CD4-positive, CD25-positive, alpha-beta regulatory T cell (primary cell): Measurements from ENCODE around the gene CFAP47. TPM values are rescaled to one million over a fixed set of nuclear protein-coding genes. Genes with fewer than 3 reads are reported as not detected.
"Not testable (repeated sequence)": the region's sequence is repeated elsewhere in the genome, so short reads cannot be mapped to it uniquely, and the experiment has no call there.

Experiments used
- ATAC-seq, 2 donors: fragments of 150-1000 bp; cut with Tn5 transposase; one replicate each; pipeline ENCODE4 v1.10.0; 2021; ENCODE audit warnings: low read depth in 2 of 2, moderate number of reproducible peaks in 2 of 2, moderate library complexity in 1 of 2
- DNase-seq, 3 donors: peaks; one replicate each; pipeline versions ENCODE4 v3.0.0 to v3.0.0-alpha.2; 2012 to 2022; ENCODE audit warnings: mixed read lengths in 1 of 3
- H3K27ac ChIP-seq: one replicate; pipeline ENCODE4 v1.7.0; 2013; ENCODE audit warnings: mild to moderate bottlenecking, low read length; ENCODE audit not compliant: insufficient read depth, poor library complexity, severe bottlenecking
- H3K27me3 ChIP-seq: one replicate; pipeline ENCODE4 v1.7.0; 2013; ENCODE audit warnings: low read length; ENCODE audit not compliant: control insufficient read depth, insufficient read depth
- H3K36me3 ChIP-seq: one replicate; pipeline ENCODE4 v1.7.0; 2013; ENCODE audit warnings: mild to moderate bottlenecking, low read length, moderate library complexity; ENCODE audit not compliant: control insufficient read depth, insufficient read depth
- H3K4me1 ChIP-seq: 2 replicates; pipeline ENCODE4 v1.7.0; 2013; ENCODE audit warnings: mild to moderate bottlenecking, low read length; ENCODE audit not compliant: insufficient read depth, control insufficient read depth, poor library complexity, severe bottlenecking
- H3K4me3 ChIP-seq: one replicate; pipeline ENCODE4 v1.7.0; 2013; ENCODE audit warnings: low read depth, mild to moderate bottlenecking, low read length, moderate library complexity
- H3K9me3 ChIP-seq, 2 experiments: 1 replicate in 1 of 2; 2 replicates in 1 of 2; pipeline ENCODE4 v1.7.0; 2013; ENCODE audit warnings: low read length in 2 of 2, mild to moderate bottlenecking in 1 of 2, moderate library complexity in 1 of 2; ENCODE audit not compliant: control insufficient read depth in 2 of 2
- H3K27ac Mint-ChIP-seq, 3 donors: one replicate each; pipeline ENCODE4 v1.8.0; 2020 to 2022; ENCODE audit warnings: mild to moderate bottlenecking in 3 of 3, mixed read lengths in 3 of 3, moderate library complexity in 2 of 3
- H3K27me3 Mint-ChIP-seq: one replicate; pipeline ENCODE4 v1.8.0; 2022; ENCODE audit warnings: mild to moderate bottlenecking, mixed read lengths
- H3K36me3 Mint-ChIP-seq: one replicate; pipeline ENCODE4 v1.8.0; 2020; ENCODE audit warnings: mixed read lengths
- H3K4me1 Mint-ChIP-seq, 4 donors: one replicate each; pipeline ENCODE4 v1.8.0; 2020 to 2022; ENCODE audit warnings: mixed read lengths in 4 of 4, mild to moderate bottlenecking in 1 of 4
- H3K4me3 Mint-ChIP-seq, 4 donors: one replicate each; pipeline ENCODE4 v1.8.0; 2020 to 2022; ENCODE audit warnings: mild to moderate bottlenecking in 4 of 4, mixed read lengths in 4 of 4, moderate library complexity in 3 of 4
- H3K9me3 Mint-ChIP-seq, 7 donors: one replicate each; pipeline ENCODE4 v1.8.0; 2020 to 2022; ENCODE audit warnings: mixed read lengths in 7 of 7, mild to moderate bottlenecking in 3 of 7, moderate library complexity in 2 of 7
- polyA plus RNA-seq, 4 donors: library from polyadenylated mRNA; unstranded; fragments of 300-500 nt; fragmentation: Illumina TruSeq; gene quantifications; one replicate each; pipeline ENCODE4 v1.2.3, GENCODE V29; 2021
- total RNA-seq: library from RNA; stranded (reverse); gene quantifications from one replicate; pipeline ENCODE4 v1.2.3, GENCODE V29; 2022

Gene CFAP47
- total and polyA plus RNA-seq, 5 donors from 2014 or later = not detected

GRCh38 chrX:36062778-36063177 is 143.2 kb downstream of the CFAP47 start:
- Histone ChIP-seq H3K27me3 (no peaks in the 10 kb centered on the region), H3K27ac (no peak overlapping the region), H3K9me3 (no peaks in the 10 kb centered on the region), H3K4me1 (no peaks in the 10 kb centered on the region), H3K4me3 (no peak overlapping the region), H3K36me3 (no peaks in the 10 kb centered on the region)
- peaks cover 0 to 4% (median 0%) of the 10 kb centered on the region in 7 donors for H3K9me3 Mint-ChIP-seq
- H3K27ac Mint-ChIP-seq = no peak overlapping the region
- no peak for DNase-seq
- H3K36me3 Mint-ChIP-seq = no peaks in the 10 kb centered on the region
- no peak for ATAC-seq
- H3K4me3 Mint-ChIP-seq = no peak overlapping the region
- no peaks in the 10 kb centered on the region for H3K4me1 Mint-ChIP-seq
- H3K27me3 Mint-ChIP-seq = no peaks in the 10 kb centered on the region

GRCh38 chrX:36071061-36071460 is 151.5 kb downstream of the CFAP47 start:
- Histone ChIP-seq H3K4me1 (no peaks in the 10 kb centered on the region), H3K4me3 (no peak overlapping the region), H3K36me3 (no peaks in the 10 kb centered on the region), H3K27ac (no peak overlapping the region), H3K9me3 (no peaks in the 10 kb centered on the region), H3K27me3 (no peaks in the 10 kb centered on the region)
- H3K27me3 Mint-ChIP-seq = no peaks in the 10 kb centered on the region
- H3K9me3 Mint-ChIP-seq = peaks cover 0 to 4% (median 0%) of the 10 kb centered on the region in 7 donors
- no peak overlapping the region for H3K4me3 Mint-ChIP-seq
- no peak overlapping the region for H3K27ac Mint-ChIP-seq
- no peaks in the 10 kb centered on the region for H3K4me1 Mint-ChIP-seq
- no peak for DNase-seq
- no peaks in the 10 kb centered on the region for H3K36me3 Mint-ChIP-seq
- ATAC-seq = no peak

DNA sequence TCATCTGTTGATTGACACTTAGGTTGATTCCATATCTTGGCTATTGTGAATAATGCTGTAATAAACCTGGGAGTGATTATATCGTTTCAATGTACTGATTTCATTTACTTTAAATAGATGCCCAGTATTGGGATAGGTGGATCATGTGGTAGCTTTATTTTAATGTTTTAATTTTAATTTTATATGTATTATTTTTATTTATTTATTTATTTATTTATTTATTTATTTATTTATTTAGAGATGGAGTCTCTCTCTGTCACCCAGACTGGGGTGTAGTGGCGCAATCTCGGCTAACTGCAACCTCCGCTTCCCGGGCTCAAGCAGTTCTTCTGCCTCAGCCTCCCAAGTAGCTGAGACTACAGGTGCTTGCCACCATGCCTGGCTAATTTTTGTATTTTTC is 155.5 kb downstream of the CFAP47 start:
- H3K27me3 Mint-ChIP-seq, H3K4me1 Mint-ChIP-seq: not testable (repeated sequence)

GRCh38 chrX:36083256-36083655 is 163.7 kb downstream of the CFAP47 start:
- Mint-ChIP-seq H3K4me3 (no peak overlapping the region), H3K27me3 (no peaks in the 10 kb centered on the region), H3K9me3 (peaks cover 0 to 7% (median 0%) of the 10 kb centered on the region in 7 donors), H3K36me3 (no peaks in the 10 kb centered on the region), H3K27ac (no peak overlapping the region), H3K4me1 (no peaks in the 10 kb centered on the region)
- H3K36me3 ChIP-seq = no peaks in the 10 kb centered on the region
- no peaks in the 10 kb centered on the region for H3K27me3 ChIP-seq
- DNase-seq (no peak), ATAC-seq (no peak)
- no peaks in the 10 kb centered on the region for H3K9me3 ChIP-seq
- no peaks in the 10 kb centered on the region for H3K4me1 ChIP-seq
- H3K4me3 ChIP-seq = no peak overlapping the region
- no peak overlapping the region for H3K27ac ChIP-seq

More for the DNA sequence above, 155.5 kb downstream of the CFAP47 start:
- not testable (repeated sequence) for H3K4me3 Mint-ChIP-seq, ATAC-seq, H3K9me3 ChIP-seq, H3K27me3 ChIP-seq, H3K4me3 ChIP-seq, H3K36me3 Mint-ChIP-seq, H3K27ac ChIP-seq, DNase-seq, H3K36me3 ChIP-seq, H3K4me1 ChIP-seq, H3K27ac Mint-ChIP-seq, H3K9me3 Mint-ChIP-seq

GRCh38 chrX:36087366-36087765 is 167.8 kb downstream of the CFAP47 start:
- no peaks in the 10 kb centered on the region for H3K36me3 Mint-ChIP-seq
- H3K27ac Mint-ChIP-seq = no peak overlapping the region
- ATAC-seq = no peak

DNA sequence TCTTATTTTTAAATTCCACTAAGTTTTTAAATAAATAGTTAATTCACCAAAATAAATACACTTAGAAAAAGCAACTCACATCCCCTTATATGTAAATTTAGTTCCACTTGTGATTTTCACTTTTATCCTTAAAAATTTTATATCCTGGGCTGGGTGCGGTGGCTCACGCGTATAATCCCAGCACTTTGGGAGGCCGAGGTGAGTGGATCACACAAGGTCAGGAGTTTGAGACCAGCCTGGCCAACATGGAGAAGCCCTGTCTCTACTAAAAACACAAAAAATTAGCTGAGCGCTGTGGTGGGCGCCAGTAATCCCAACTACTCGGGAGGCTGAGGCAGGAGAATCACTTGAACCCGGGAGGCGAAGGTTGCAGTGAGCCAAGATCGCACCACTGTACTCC is 169.4 kb downstream of the CFAP47 start:
- not testable (repeated sequence) for H3K27me3 Mint-ChIP-seq, H3K9me3 ChIP-seq, H3K4me1 ChIP-seq, ATAC-seq, DNase-seq, H3K36me3 ChIP-seq, H3K4me3 ChIP-seq, H3K4me1 Mint-ChIP-seq, H3K27ac ChIP-seq, H3K9me3 Mint-ChIP-seq, H3K4me3 Mint-ChIP-seq, H3K27me3 ChIP-seq, H3K36me3 Mint-ChIP-seq, H3K27ac Mint-ChIP-seq

More at GRCh38 chrX:36087366-36087765, 167.8 kb downstream of the CFAP47 start:
- Histone ChIP-seq H3K9me3 (no peaks in the 10 kb centered on the region), H3K27ac (no peak overlapping the region), H3K36me3 (no peaks in the 10 kb centered on the region), H3K4me3 (no peak overlapping the region), H3K27me3 (no peaks in the 10 kb centered on the region), H3K4me1 (no peaks in the 10 kb centered on the region)
- H3K9me3 Mint-ChIP-seq = peaks cover 0 to 6% (median 0%) of the 10 kb centered on the region in 7 donors
- no peaks in the 10 kb centered on the region for H3K27me3 Mint-ChIP-seq
- DNase-seq = no peak
- no peak overlapping the region for H3K4me3 Mint-ChIP-seq
- no peaks in the 10 kb centered on the region for H3K4me1 Mint-ChIP-seq

DNA sequence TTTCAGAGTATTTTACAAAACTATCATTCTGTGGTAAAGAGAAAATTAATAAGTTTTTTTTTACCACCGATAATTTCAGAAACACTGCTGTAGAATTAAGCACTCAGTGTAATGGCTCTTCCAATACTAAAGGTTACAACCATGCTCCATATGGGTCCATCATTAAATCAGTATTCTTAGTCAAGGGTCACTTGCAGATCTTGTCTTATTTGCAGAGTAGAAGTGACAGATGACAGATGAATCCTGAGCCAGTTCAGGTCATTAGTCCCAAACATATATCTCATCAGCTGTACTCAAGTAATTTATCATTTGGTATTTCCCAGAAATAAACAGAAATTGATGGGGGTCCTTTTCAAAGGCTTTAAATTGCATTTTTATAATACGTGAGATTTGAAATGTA is 182.9 kb downstream of the CFAP47 start:
- no peaks in the 10 kb centered on the region for H3K4me1 ChIP-seq
- no peak for ATAC-seq
- H3K27me3 Mint-ChIP-seq = no peaks in the 10 kb centered on the region
- H3K4me3 Mint-ChIP-seq = no peak overlapping the region
- no peak overlapping the region for H3K27ac Mint-ChIP-seq
- H3K4me1 Mint-ChIP-seq = peaks cover 0 to 5% (median 0%) of the 10 kb centered on the region in 4 donors
- no peaks in the 10 kb centered on the region for H3K36me3 ChIP-seq
- H3K27ac ChIP-seq = no peak overlapping the region
- H3K9me3 Mint-ChIP-seq = peaks cover 0 to 5% (median 0%) of the 10 kb centered on the region in 7 donors
- no peaks in the 10 kb centered on the region for H3K36me3 Mint-ChIP-seq
- no peaks in the 10 kb centered on the region for H3K27me3 ChIP-seq
- H3K9me3 ChIP-seq = peaks cover 0 to 3% of the 10 kb centered on the region in 2 experiments
- no peak for DNase-seq
- H3K4me3 ChIP-seq = no peak overlapping the region

DNA sequence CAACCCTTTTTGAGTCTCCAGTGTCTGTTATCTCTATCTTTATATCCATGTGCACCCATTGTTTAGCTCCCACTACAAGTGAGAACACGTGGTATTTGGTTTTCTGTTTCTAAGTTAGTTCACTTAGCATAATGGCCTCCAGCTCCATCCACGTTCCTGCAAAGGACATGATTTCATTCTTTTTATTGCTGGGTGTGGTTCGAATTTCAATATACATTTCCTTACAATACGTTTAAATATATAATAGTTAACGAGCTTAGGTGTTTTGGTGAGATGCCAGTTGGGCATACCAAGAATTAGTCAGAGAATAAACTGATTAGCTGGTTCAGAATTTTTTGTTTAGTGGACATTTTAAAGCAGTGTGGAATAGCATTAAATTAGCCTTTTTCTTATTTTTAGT is 196.7 kb downstream of the CFAP47 start:
- Histone ChIP-seq H3K4me1 (no peaks in the 10 kb centered on the region), H3K27me3 (no peaks in the 10 kb centered on the region), H3K27ac (no peak overlapping the region), H3K36me3 (no peaks in the 10 kb centered on the region), H3K9me3 (no peaks in the 10 kb centered on the region), H3K4me3 (no peak overlapping the region)
- no peak for DNase-seq
- Mint-ChIP-seq H3K4me3 (no peak overlapping the region), H3K27ac (no peak overlapping the region), H3K27me3 (no peaks in the 10 kb centered on the region), H3K36me3 (no peaks in the 10 kb centered on the region), H3K4me1 (no peaks in the 10 kb centered on the region), H3K9me3 (peaks cover 0 to 16% (median 7%) of the 10 kb centered on the region in 7 donors)
- no peak for ATAC-seq
